Transverse colon (tissue), 3 donors: ENCODE data around the gene FRS3.

Experiments
- CTCF ChIP-seq, 5 experiments: fragments of 200-600 bp in 3 of 5; fragments of 450-650 bp in 2 of 5; sonication (generic) in 3 of 5; IDR thresholded peaks; 1 replicate in 2 of 5; 2 replicates in 3 of 5; pipeline ENCODE4 v1.5.1; 2016 to 2017; ENCODE audit warnings: antibody characterized with exemption in 5 of 5, inconsistent platforms in 3 of 5, mild to moderate bottlenecking in 2 of 5, moderate library complexity in 1 of 5
- POLR2A ChIP-seq: fragments of 450-650 bp; IDR thresholded peaks from one replicate; pipeline ENCODE4 v1.6.1; 2016; ENCODE audit warnings: antibody characterized with exemption, mild to moderate bottlenecking, moderate library complexity

- TF ChIP-seq CTCF (IDR thresholded peaks at IDR 0.05) (no peak), POLR2A (no peak)
These were observed 58.3 kb downstream of the FRS3 start for GRCh38 chr6:41721414-41721813.
